Measurements from ENCODE around the gene FARP2.

FARP2 gene

DNA sequence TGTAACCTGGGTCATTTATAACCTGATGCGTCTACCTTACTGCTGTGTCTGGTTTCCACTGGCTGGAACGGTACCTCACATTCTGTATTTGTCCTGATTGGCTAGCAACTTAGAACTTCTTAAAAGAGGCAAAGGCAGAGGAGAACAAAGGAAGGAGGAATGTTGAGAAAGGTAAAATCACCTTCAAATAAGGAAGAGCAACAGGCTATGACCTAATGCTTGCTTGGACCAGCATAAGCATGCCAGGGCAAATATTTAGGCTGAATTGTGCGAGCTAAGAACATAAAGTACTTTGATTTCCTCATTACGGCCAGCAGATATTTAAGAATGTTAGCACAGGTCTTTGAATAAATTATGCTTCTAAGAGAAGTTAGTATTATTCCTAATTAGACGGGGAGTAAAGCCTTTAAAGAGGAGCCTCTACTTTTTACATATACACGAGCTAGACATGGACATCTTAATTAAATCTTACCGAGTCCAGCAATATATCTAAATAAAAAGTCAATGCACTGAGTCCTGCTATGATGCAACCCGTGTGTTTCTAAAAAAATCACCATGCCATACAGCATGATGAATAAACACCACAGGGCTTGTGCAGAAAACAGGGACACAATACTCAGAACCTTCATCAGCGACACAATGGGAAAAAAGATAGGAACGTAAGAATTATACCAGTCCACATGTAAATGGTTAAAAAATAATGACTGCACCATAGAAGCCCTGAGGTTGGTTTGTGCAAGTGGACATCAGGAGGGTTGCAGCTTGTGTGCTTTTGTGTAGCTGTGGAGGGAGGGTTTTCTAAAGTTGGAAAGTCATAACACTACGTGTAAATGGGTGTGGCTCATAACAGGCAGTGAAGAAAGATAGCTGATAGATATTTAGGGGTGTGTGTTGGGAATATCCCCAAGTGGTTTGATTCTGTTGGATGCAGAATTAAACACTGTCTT, 26.1 kb upstream of the FARP2 start:
- no peak for DNase-seq

- DNase-seq: no peak
Observed at GRCh38 chr2:241330616-241330981, 25.5 kb upstream of the FARP2 start.

DNA sequence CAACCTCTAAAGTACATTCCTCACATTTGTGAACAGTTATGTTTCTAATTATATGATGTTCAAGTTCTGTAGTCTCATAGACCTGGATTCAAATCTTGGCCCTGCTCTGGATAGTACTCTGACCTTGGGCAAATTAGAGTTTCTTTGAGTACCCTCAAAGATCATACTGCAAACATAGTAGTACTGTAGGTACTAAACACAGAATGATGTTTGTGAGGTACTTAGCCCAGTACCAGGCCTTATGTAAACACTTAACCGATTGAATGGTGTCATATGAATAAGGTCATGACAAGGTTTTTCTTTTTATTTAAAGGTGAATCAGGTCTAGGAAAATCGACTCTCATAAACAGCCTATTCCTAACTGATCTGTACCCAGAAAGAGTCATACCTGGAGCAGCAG, 21.3 kb upstream of the FARP2 start:
- DNase-seq: no peak

- DNase-seq: no peak
Observed at GRCh38 chr2:241339839-241340630, 16.1 kb upstream of the FARP2 start.

DNA sequence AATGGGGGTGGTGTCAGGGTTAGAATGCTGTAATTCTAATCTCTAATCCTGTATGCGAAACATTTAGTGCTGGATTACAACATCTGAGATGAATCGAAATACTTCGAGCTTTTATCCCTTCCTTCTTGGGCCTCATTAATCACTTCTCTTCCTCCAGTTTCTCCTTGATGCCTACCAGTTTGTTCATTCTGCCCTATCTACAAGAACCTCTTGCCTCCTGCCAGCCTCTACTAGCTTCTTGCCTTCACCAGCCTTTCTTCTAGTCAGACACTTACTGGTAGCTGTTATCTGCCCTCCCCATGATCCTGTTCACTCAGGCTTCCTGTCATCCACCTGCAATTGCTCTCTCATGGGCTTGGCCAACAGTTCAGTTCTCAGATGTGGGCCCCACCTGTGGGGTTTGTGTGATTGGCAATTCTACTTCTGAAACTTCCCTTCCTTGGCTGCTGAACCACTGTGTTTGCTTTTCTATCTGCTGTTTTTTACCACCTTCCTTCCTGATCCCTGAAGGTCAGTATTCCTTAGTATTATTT, 15.4 kb upstream of the FARP2 start:
- DNase-seq: no peak

DNA sequence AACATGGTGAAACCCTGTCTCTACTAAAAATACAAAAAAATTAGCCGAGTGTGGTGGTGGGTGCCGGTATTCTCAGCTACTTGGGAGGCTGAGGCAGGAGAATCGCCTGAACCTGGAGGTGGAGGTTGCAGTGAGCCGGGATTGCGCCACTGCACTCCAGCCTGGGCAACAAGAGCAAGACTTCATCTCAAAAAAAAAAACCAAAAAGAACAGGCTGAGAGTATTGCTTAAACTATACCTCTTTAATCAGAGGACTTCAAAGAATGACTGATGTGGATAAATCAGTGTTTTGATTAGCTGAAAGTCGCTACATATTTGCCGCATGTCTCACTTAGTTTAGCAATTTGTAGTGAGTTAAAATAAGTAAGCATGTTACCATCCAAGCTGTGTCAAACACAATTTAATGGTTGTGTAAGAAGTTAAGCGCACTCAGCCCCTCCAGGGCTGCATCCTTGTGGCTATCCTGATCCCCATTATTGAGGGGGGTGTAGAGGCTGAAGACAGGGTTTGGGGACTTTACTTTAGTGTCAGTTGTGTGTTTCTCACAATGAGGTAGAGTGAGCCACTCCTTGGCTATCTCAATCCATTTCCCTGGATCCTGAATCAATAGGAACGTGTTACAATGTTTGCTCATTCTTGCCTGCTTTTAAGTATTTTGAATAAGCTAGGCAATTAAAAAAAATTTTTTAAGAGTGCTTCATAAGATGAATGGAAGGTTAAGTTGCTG, 11.0 kb upstream of the FARP2 start:
- no peak for DNase-seq

DNA sequence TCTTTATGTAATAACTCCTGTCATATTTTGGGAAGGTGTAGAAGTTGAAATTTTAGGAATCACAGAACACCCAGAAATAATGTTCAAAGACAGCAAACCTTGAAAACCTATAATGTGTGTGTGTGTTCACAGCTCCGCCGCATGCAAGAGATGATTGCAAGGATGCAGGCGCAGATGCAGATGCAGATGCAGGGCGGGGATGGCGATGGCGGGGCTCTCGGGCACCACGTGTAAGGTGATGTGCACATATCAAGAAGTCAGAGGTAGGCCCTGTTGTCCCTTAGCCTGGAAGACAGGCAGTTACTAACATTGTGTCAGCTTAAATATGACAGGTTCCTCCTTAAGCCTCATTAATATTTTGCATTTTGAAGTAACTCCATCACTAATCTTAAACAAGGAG, 6.1 kb upstream of the FARP2 start:
- DNase-seq: no peak

DNA sequence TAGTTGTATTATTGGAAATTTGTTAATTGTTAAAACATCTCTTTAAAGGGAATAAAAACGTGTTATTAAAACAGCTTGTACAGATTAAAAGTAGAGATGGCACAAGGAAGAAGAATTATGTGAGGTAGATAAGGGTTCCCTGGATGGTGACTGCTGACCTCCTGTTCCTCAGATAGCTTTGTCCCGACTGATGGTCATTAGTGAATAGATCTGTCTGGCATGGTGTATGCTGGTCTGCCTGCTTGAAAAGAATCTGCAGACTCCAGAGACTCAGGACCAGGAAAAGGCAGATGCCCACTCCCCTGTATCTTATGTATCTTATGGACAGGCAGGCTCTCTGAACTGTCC, 5.6 kb upstream of the FARP2 start:
- no peak for DNase-seq

GRCh38 chr2:241350878-241351639, 5.0 kb upstream of the FARP2 start:
- no peak for DNase-seq

GRCh38 chr2:241351640-241352031, 4.4 kb upstream of the FARP2 start:
- DNase-seq: no peak

DNA sequence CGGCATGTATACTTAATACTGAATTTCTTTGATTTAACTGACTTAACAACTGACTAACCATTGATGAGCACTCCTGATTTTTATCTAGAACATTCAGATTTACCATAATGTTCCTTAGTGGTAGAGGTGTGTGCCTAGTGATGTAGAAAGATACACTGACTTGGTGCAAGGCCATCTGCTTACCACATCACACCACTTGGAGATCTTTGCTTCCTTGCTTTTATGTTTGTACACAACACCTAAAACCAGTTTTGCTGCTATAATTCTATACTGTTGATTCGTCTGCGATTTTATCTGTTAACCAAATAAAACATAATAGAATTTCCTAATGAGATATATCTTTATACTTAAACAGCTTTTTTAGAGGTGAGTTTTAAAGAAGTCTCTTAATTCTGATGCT, 3.9 kb upstream of the FARP2 start:
- DNase-seq: no peak

GRCh38 chr2:241354668-241355658, 1.1 kb upstream of the FARP2 start:
- peak; percentile 25 to 49 for DNase-seq

DNA sequence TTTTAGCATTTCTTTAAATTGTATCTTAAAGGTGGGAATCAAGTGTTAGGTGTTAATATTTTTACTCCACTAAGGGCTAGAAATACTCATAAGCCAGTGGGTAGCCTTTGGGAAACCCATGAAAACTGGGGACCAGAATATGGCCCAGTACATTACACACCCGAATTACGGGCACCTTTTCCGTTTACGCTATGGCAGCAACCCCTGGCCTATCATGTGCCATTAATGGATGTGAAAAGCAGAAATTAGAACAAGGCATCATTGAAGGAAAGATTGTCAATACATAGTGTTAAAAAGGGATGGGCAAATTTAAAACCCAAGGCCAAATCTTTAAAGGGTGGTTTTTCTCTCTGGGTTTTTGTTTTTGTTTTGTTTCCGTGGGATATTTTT, 781 bp downstream of the FARP2 start:
- peak in 1 of 2 experiments; percentile 40 for DNase-seq

GRCh38 chr2:241357531-241357930, 1.4 kb downstream of the FARP2 start:
- DNase-seq: no peak

GRCh38 chr2:241358470-241358869, 2.4 kb downstream of the FARP2 start:
- no peak for DNase-seq

- no peak for DNase-seq
Observed at GRCh38 chr2:241359481-241360045, 3.5 kb downstream of the FARP2 start.

DNA sequence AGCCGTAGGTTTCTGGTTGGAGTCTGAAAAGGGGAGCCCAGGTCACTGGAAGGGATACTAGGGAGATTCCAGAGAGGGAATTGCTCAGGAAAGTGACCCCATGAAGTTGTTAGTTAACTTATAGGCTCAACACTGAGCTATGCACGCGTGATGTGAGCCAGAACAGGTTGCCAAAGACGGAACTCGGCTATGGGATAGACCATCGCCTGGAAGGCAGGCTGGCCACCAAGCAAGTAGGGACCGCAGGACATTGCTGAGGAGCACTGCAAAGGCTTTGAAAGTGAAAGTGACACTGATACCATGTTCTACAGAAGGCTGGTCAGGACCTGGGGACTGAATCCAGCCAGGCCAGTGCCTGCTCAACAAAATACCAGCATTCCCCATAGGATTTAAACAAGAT, 7.3 kb downstream of the FARP2 start:
- DNase-seq: no peak

DNA sequence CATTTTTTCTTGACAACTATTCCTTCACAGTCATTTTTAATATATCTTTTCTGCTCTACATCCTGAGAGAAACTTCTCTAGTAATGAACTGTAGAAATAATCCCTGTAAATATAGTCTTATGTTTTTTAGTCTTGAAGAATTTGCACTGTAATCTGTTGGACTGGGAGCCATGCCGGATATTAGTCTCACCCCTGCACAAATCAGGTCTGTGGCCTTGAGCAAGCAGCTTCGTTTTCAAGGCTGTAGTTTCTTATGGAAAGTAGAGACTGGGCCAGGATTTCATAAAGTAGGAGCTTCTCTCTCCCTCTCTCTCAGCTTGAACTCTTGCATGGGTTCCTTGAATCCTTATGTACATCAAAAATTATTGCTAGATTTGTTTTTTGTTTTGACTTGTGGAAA, 8.7 kb downstream of the FARP2 start:
- no peak for DNase-seq

- peak in 1 of 2 experiments; percentile 22 for DNase-seq
Observed at GRCh38 chr2:241366678-241367077, 10.6 kb downstream of the FARP2 start.

- no peak for DNase-seq
Observed at GRCh38 chr2:241368643-241369042, 12.6 kb downstream of the FARP2 start.

Measured in NCI-H2081 (cell line).